IPS DF 6.9 (cell line): ENCODE measurements around the gene ZBTB5.

Source experiments
- DNase-seq: peaks from one replicate; pipeline ENCODE4 v3.0.0-alpha.2; 2013; ENCODE audit warnings: low read depth, low spot score
- H3K27ac ChIP-seq: one replicate; pipeline ENCODE4 v1.5.1; 2013; ENCODE audit warnings: low read length, control low read depth
- H3K27me3 ChIP-seq: 2 replicates; pipeline ENCODE4 v1.6.1; 2013; ENCODE audit warnings: mild to moderate bottlenecking, low read length; ENCODE audit not compliant: control insufficient read depth, insufficient read depth
- H3K36me3 ChIP-seq: 2 replicates; pipeline ENCODE4 v1.6.1; 2013; ENCODE audit warnings: low read length; ENCODE audit not compliant: control insufficient read depth, insufficient read depth
- H3K4me1 ChIP-seq: 2 replicates; pipeline ENCODE4 v1.6.1; 2013; ENCODE audit warnings: low read length; ENCODE audit not compliant: control insufficient read depth, insufficient read depth
- H3K4me3 ChIP-seq: 2 replicates; pipeline ENCODE4 v1.5.1; 2013; ENCODE audit warnings: mild to moderate bottlenecking, low read length
- H3K9me3 ChIP-seq: 2 replicates; pipeline ENCODE4 v1.6.1; 2013; ENCODE audit warnings: low read length, inconsistent platforms; ENCODE audit not compliant: control insufficient read depth, insufficient read depth
- WGBS: extraction: QIAGEN DNeasy Blood & Tissue Kit; methylation state at CpG from one replicate; pipeline ENCODE4 v1.1.7; 2013; ENCODE audit warnings: mixed read lengths, missing lambda C conversion rate; ENCODE audit not compliant: insufficient read length, insufficient coverage; 5-methylcytosine and 5-hydroxymethylcytosine counted together

The ZBTB5 gene

DNA sequence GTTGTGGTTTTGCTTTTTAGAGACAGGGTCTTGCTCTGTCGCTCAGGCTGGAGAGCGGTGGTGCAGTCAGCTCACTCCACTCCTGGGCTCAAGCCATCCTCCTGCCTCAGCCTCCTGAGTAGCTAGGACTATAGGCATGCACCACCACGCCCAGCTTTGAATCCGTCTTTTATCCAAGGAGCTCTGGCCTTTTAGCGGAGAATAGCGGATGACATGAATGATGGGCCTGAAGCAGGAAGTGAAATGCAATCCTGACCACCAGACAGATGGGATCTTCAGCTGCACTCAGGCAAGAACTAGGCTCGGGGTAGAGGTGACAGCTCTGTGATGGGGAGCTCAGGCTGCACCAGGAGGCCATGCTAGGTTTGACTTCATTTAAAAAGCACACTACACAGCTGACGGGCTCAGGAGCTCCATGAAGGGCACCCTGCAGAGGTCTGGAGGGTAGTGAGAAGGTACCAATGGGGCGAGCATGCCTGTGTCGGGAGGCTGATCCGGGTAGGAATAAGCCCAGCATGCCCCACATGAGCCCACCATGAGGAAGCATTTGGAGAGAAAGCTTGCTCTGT, 42.4 kb upstream of the ZBTB5 start:
- DNase-seq: no peak
- WGBS: no CpG with 5 or more reads among the region's 11 CpGs
- Histone ChIP-seq H3K36me3 (peaks cover 11% of the 10 kb centered on the region; the same call in 1 of the 2 replicates), H3K27ac (no peak overlapping the region), H3K27me3 (no peaks in the 10 kb centered on the region), H3K4me1 (no peaks in the 10 kb centered on the region), H3K4me3 (no peak overlapping the region), H3K9me3 (no peaks in the 10 kb centered on the region)

DNA sequence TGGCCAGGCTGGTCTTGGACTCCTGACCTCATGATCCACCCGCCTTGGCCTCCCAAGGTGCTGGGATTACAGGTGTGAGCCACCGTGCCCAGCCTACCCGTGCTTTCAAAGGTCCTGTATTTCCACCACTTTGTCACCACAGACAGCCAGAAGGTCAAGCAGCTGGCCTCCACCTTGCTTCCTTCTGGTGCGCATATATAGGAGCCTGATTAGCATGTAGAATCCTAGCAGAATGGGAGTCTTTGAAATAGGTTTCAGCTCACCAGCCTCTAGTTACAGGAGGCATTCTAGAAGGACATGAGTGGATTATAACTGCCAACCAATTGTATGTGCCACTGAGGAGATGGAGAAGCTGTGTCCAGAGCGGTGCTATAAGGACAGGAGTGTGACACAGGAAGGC, 39.4 kb upstream of the ZBTB5 start:
- Histone ChIP-seq H3K27ac (no peak overlapping the region), H3K4me1 (no peaks in the 10 kb centered on the region), H3K4me3 (no peak overlapping the region), H3K9me3 (no peaks in the 10 kb centered on the region), H3K27me3 (no peaks in the 10 kb centered on the region), H3K36me3 (peaks cover 24% of the 10 kb centered on the region; the same call in 1 of the 2 replicates)
- no peak for DNase-seq
- WGBS: no CpG with 5 or more reads among the region's 5 CpGs

DNA sequence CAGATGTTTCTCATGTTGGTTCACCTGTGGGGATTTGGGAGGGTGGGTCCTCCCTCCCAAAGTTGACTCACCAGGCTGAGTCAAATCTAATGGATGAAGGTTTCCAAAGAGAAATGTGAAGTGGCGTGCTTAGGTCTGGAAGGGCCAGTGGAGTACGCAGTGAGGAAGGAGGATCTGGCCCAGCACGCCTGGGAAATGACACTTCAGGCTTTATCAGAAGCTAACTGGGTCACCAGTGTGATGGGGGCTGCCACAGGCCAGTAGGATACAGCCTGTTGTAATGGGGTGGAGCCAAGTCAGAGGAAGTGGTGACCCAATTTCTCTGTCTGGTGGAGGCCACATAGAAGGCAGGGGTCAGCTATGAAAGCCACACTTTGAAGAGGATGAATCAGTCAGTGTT, 38.5 kb upstream of the ZBTB5 start:
- peaks cover 24% of the 10 kb centered on the region; the same call in 1 of the 2 replicates for H3K36me3 ChIP-seq
- DNase-seq: no peak
- no peak overlapping the region for H3K27ac ChIP-seq
- no peaks in the 10 kb centered on the region for H3K27me3 ChIP-seq
- H3K4me3 ChIP-seq: no peak overlapping the region
- no CpG with 5 or more reads among the region's 3 CpGs for WGBS
- H3K9me3 ChIP-seq: no peaks in the 10 kb centered on the region
- no peaks in the 10 kb centered on the region for H3K4me1 ChIP-seq

DNA sequence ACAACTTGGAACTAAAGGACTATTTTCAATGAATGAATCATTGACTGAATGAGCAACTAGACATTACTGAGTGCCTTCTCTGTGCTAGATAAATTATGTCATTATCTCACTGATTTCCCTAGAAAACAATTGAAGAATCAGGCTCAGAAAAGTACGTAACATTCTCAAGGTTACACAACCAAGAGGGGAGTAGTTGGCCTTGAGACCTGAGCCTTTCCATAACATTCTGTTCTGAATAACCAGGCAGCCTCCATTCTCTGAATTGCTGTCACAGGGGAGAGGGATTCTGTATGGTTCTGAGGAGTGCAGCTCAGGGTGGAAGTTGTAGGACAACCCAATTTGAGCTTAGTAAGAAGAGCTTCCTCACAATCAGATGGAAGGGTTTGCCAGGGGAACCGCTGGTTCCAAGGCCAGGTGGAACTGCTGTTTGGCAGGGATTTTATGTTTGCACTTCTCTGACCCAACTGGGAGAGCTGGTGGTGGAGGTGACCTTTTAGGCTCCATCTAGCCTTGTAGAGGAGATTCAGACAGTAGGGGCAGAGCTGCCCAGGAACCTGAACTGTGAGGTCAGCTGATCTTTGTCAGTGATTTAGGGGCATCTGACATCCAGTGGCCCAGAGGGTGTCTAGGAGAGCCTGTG, 36.8 kb upstream of the ZBTB5 start:
- Histone ChIP-seq H3K27ac (no peak overlapping the region), H3K4me3 (no peak overlapping the region), H3K27me3 (no peaks in the 10 kb centered on the region), H3K36me3 (peaks cover 25% of the 10 kb centered on the region; the same call in 1 of the 2 replicates), H3K4me1 (no peaks in the 10 kb centered on the region), H3K9me3 (no peaks in the 10 kb centered on the region)
- WGBS: no CpG with 5 or more reads among the region's 2 CpGs
- DNase-seq: no peak

DNA sequence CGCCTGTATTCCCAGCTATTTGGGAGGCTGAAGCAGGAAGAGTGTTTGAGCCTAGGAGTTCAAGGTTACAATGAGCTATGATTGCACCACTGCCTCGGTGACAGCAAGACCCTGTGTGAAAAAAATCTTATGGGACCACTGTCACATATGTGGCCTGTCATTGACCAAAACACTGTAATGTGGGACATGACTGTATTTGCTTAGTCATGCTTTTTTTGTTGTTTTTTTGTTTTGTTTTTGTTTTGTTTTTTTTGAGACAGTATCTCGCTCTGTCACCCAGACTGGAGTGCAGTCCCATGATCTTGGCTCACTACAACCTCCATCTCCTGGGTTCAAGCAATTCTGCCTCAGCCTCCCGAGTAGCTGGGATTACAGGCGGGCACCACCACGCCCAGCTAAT, 34.0 kb upstream of the ZBTB5 start:
- Histone ChIP-seq H3K4me1 (no peaks in the 10 kb centered on the region), H3K27ac (no peak overlapping the region), H3K36me3 (peaks cover 30% of the 10 kb centered on the region), H3K9me3 (no peaks in the 10 kb centered on the region), H3K27me3 (no peaks in the 10 kb centered on the region), H3K4me3 (no peak overlapping the region)
- no CpG with 5 or more reads among the region's 6 CpGs for WGBS
- no peak for DNase-seq

DNA sequence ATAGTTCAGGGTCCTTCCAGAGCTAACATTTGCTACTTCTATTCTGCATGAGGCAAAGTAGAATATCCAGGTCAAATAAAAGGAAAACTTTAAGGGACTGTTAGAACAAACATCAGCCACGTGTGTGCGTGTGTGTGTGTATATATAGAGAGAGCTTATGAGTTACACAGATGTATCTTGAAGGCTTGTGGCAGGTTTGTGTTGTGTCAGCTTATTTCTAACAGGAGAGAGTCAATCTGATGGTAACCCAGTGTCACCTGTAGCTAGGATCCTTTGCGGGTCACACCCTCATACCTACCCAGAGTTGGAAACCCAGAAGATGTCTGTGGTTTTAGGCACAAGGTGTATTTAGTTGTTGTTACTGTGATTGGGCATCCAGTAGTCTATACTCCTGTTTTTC, 33.2 kb upstream of the ZBTB5 start:
- Histone ChIP-seq H3K9me3 (no peaks in the 10 kb centered on the region), H3K27ac (no peak overlapping the region), H3K4me3 (no peak overlapping the region), H3K36me3 (peaks cover 32% of the 10 kb centered on the region), H3K27me3 (no peaks in the 10 kb centered on the region), H3K4me1 (no peaks in the 10 kb centered on the region)
- no CpG with 5 or more reads among the region's 3 CpGs for WGBS
- no peak for DNase-seq

DNA sequence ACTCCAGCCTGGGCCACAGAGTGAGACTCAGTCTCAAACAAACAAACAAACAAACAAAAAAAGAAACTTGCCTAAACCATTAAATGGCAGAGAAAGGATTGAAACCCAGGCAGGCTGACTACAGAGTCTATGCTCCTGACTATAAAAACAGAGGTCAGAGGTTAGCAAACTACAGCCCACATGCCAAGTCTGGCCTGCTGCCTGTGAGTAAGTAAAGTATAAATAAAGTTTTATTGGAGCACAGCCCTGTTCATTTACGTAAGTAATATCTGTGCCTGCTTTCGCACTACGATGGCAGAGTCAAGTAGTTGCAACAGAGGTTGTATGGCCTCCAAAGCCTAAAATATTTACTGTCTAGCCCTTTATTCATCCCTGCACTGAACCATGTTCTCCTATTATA, 32.1 kb upstream of the ZBTB5 start:
- no peaks in the 10 kb centered on the region for H3K4me1 ChIP-seq
- no peaks in the 10 kb centered on the region for H3K27me3 ChIP-seq
- H3K4me3 ChIP-seq: no peak overlapping the region
- no peaks in the 10 kb centered on the region for H3K9me3 ChIP-seq
- no peak overlapping the region for H3K27ac ChIP-seq
- no peak for DNase-seq
- peaks cover 42% of the 10 kb centered on the region for H3K36me3 ChIP-seq
- no CpG with 5 or more reads among the region's 3 CpGs for WGBS

DNA sequence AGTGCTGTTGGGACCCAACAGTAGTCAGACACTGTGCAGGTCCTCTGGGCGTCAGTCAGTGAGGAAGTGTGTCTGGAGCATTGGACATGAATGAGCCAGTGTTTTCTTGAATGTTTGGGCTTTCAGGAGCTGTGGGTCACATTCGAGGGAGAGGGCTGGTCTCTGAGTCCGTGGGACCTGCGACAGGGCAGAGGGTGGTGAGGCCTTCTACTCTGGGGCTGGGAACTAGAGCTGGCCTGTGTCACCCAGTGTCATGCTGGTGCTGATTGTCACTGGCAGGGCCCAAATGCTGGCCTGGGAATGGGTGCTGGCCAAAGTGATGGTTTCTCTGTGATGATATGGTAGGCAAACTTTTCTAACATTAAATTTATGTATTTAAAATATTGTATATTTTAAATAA, 30.8 kb upstream of the ZBTB5 start:
- Histone ChIP-seq H3K36me3 (peaks cover 32% of the 10 kb centered on the region), H3K9me3 (no peaks in the 10 kb centered on the region), H3K4me1 (no peaks in the 10 kb centered on the region), H3K27me3 (no peaks in the 10 kb centered on the region), H3K4me3 (no peak overlapping the region), H3K27ac (no peak overlapping the region)
- WGBS: no CpG with 5 or more reads among the region's 4 CpGs
- DNase-seq: no peak

DNA sequence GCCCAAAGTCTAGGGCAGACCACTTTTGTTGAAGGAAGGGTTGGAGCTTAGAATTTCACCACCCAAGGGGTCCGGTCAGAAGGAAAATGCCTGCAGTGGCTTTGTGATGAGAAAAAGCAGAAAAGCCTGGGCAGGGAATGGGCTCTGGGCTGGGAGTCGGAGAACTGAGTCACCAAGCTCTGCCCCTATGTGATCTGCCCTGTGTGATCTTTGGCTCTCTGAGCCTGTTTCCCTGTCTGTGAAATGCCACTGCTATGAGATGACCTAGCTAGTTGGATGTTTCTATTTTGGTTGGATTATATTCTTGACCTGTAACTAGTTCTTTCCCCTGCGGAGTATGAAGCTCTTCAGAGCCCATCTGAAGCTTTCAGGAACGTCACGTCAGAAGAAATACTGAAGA, 30.3 kb upstream of the ZBTB5 start:
- WGBS: no CpG with 5 or more reads among the region's 5 CpGs
- Histone ChIP-seq H3K27ac (no peak overlapping the region), H3K36me3 (peaks cover 31% of the 10 kb centered on the region)

DNA sequence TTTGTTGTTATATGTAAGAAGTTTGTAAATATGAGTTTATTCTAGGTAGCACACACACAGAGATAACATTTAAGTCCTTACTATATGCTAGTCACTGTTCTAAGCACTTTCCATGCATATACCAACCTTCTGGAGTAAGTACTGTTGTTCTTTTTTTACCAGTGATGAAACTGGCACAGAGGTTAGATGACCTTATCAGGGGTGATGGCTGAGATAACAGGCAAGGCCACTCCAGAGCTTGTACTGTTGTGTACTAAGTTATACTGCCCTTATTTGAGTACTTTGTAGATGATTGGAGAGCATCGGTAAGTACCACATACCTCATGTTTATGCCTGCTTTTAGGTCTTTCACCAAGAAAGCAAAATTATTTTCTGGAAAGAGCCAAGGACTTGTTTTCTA, 26.7 kb upstream of the ZBTB5 start:
- Histone ChIP-seq H3K36me3 (peaks cover 25% of the 10 kb centered on the region), H3K4me3 (no peak overlapping the region), H3K4me1 (no peaks in the 10 kb centered on the region)

More for the DNA sequence above, 30.3 kb upstream of the ZBTB5 start:
- no peaks in the 10 kb centered on the region for H3K9me3 ChIP-seq
- H3K27me3 ChIP-seq: no peaks in the 10 kb centered on the region
- no peaks in the 10 kb centered on the region for H3K4me1 ChIP-seq
- no peak for DNase-seq
- H3K4me3 ChIP-seq: no peak overlapping the region

More for the DNA sequence above, 26.7 kb upstream of the ZBTB5 start:
- WGBS: no CpG with 5 or more reads among the region's 1 CpG
- Histone ChIP-seq H3K27me3 (no peaks in the 10 kb centered on the region), H3K27ac (no peak overlapping the region), H3K9me3 (no peaks in the 10 kb centered on the region)
- DNase-seq: no peak
